ENCODE data around the gene B3GNT2. TPM values are rescaled to one million over a fixed set of nuclear protein-coding genes. Genes with fewer than 3 reads are reported as not detected.

The B3GNT2 gene
- total and polyA plus RNA-seq, 2 donors (not counting 3 experiments of a cell fraction or from before 2014, with no cell fraction given) = 9.5 to 21.2 TPM

GRCh38 chr2:62149708-62150107 lies 46.2 kb upstream of the B3GNT2 start:
- Histone ChIP-seq H3K27me3 (ENCODE audit: control insufficient read depth in 2 of 2, insufficient read depth in 2 of 2, low read length in 2 of 2) (no peaks in the 10 kb centered on the region), H2AFZ (ENCODE audit: low read depth, low read length) (no peak overlapping the region), H3K4me1 (ENCODE audit: control insufficient read depth, extremely low read depth, insufficient read depth, low read length) (peaks cover 2% of the 10 kb centered on the region), H3K9me1 (replicated peaks; ENCODE audit: control insufficient read depth, extremely low read depth, insufficient read depth, low read length) (no peaks in the 10 kb centered on the region), H3K9ac (replicated peaks; ENCODE audit: extremely low read depth, insufficient read depth, low read length) (no peak overlapping the region), H3K79me2 (ENCODE audit: control insufficient read depth, insufficient read depth, low read length) (no peaks in the 10 kb centered on the region), H3K36me3 (ENCODE audit: control insufficient read depth in 2 of 2, extremely low read depth in 1 of 2, insufficient read depth in 2 of 2, low read length in 2 of 2) (no peaks in the 10 kb centered on the region), H3K4me2 (ENCODE audit: insufficient read depth, low read length) (no peak overlapping the region), H3K27ac (ENCODE audit: insufficient read depth, low read depth, low read length) (no peak overlapping the region), H3K9me3 (replicated peaks; ENCODE audit: control insufficient read depth, insufficient read depth, low read length) (no peaks in the 10 kb centered on the region), H4K20me1 (replicated peaks; ENCODE audit: control insufficient read depth, extremely low read depth, insufficient read depth, low read length) (no peaks in the 10 kb centered on the region), H3K4me3 (replicated peaks in 1 of 3; ENCODE audit: insufficient read depth in 1 of 3, low read depth in 1 of 3, low read length in 3 of 3) (no peak overlapping the region)
- dilution Hi-C loops (cut with MboI; ENCODE audit: extremely low pct_ligation_motif_present, low sequenced_read_pairs) (no loop called here), intact Hi-C loops (cut with micrococcal nuclease) (no loop called here)
- TF ChIP-seq GATA2 (IDR thresholded peaks at IDR 0.05; ENCODE audit: insufficient read depth, insufficient read length, low read depth, low read length) (peak; percentile 96), FOS (IDR thresholded peaks at IDR 0.05; ENCODE audit: borderline replicate concordance, insufficient read depth, low read length) (peak; percentile 86), EZH2 (IDR thresholded peaks at IDR 0.05; ENCODE audit: borderline replicate concordance, low read depth, low read length, severe bottlenecking) (no peak)
- FAIRE-seq (peak; percentile 94), DNase-seq (ENCODE audit: low read depth, low spot score) (peak; percentile 72)
- no TSS peak for BruUV-seq (replicated peaks)
- ChIA-PET CTCF (interaction anchor here (0.8 to 1.0 kb wide), 4 partner anchors 11 to 31 kb away, joined by 3 read pairs; no protein-coding TSS in a partner anchor), POLR2A (no interaction called here)

GRCh38 chr2:62150597-62151305 lies 45.2 kb upstream of the B3GNT2 start:
- H2AFZ ChIP-seq (ENCODE audit: low read depth, low read length) = no peak overlapping the region
- DNase-seq (ENCODE audit: low read depth, low spot score) (no peak), FAIRE-seq (no peak)
- intact Hi-C loops (cut with micrococcal nuclease) = no loop called here
- no TSS peak for BruUV-seq (replicated peaks)
- no peaks in the 10 kb centered on the region for H3K27me3 ChIP-seq (ENCODE audit: control insufficient read depth in 2 of 2, insufficient read depth in 2 of 2, low read length in 2 of 2)
- no peaks in the 10 kb centered on the region for H3K9me1 ChIP-seq (replicated peaks; ENCODE audit: control insufficient read depth, extremely low read depth, insufficient read depth, low read length)
- H3K9me3 ChIP-seq (replicated peaks; ENCODE audit: control insufficient read depth, insufficient read depth, low read length) = no peaks in the 10 kb centered on the region
- POLR2A ChIA-PET = no interaction called here
- CTCF ChIA-PET = no interaction called here
- H3K9ac ChIP-seq (replicated peaks; ENCODE audit: extremely low read depth, insufficient read depth, low read length) = no peak overlapping the region
- dilution Hi-C loops (cut with MboI; ENCODE audit: extremely low pct_ligation_motif_present, low sequenced_read_pairs) = no loop called here
- H3K4me1 ChIP-seq (ENCODE audit: control insufficient read depth, extremely low read depth, insufficient read depth, low read length) = peaks cover 2% of the 10 kb centered on the region
- H3K27ac ChIP-seq (ENCODE audit: insufficient read depth, low read depth, low read length) = no peak overlapping the region
- H3K4me3 ChIP-seq (replicated peaks in 1 of 3; ENCODE audit: insufficient read depth in 1 of 3, low read depth in 1 of 3, low read length in 3 of 3) = no peak overlapping the region
- TF ChIP-seq CTCF (IDR thresholded peaks at IDR 0.05; ENCODE audit: extremely low read depth in 1 of 2, insufficient read depth in 1 of 2, low read depth in 1 of 2, low read length in 2 of 2) = no peak
- no peak for TF ChIP-seq FOS (IDR thresholded peaks at IDR 0.05; ENCODE audit: borderline replicate concordance, insufficient read depth, low read length)
- TF ChIP-seq GATA2 (IDR thresholded peaks at IDR 0.05; ENCODE audit: insufficient read depth, insufficient read length, low read depth, low read length) = no peak
- TF ChIP-seq POLR2A (IDR thresholded peaks at IDR 0.05; ENCODE audit: low read depth, low read length) = no peak
- no peak for TF ChIP-seq MYC (IDR thresholded peaks at IDR 0.05; ENCODE audit: low read depth, low read length)
- no peak for TF ChIP-seq EZH2 (IDR thresholded peaks at IDR 0.05; ENCODE audit: borderline replicate concordance, low read depth, low read length, severe bottlenecking)
- no peak for TF ChIP-seq POLR2AphosphoS5 (IDR thresholded peaks at IDR 0.05; ENCODE audit: insufficient read depth, low read depth, low read length)
- no peak for TF ChIP-seq JUN (IDR thresholded peaks at IDR 0.05; ENCODE audit: borderline replicate concordance, insufficient read depth, insufficient read length, low read depth)
- no peak for TF ChIP-seq MAX (IDR thresholded peaks at IDR 0.05; ENCODE audit: insufficient read depth, insufficient read length)
- H3K79me2 ChIP-seq (ENCODE audit: control insufficient read depth, insufficient read depth, low read length) = no peaks in the 10 kb centered on the region
- H3K4me2 ChIP-seq (ENCODE audit: insufficient read depth, low read length) = no peak overlapping the region
- no peaks in the 10 kb centered on the region for H4K20me1 ChIP-seq (replicated peaks; ENCODE audit: control insufficient read depth, extremely low read depth, insufficient read depth, low read length)
- no peaks in the 10 kb centered on the region for H3K36me3 ChIP-seq (ENCODE audit: control insufficient read depth in 2 of 2, extremely low read depth in 1 of 2, insufficient read depth in 2 of 2, low read length in 2 of 2)
